HG03060 (cell line): ENCODE measurements around the gene IQCC.

Experiments used
- ATAC-seq: cut with Tn5 transposase; IDR thresholded peaks from one replicate; pipeline ENCODE4 v1.9.1; 2021; ENCODE audit warnings: low read depth, moderate number of reproducible peaks; ENCODE audit not compliant: unreplicated experiment

The IQCC gene

DNA sequence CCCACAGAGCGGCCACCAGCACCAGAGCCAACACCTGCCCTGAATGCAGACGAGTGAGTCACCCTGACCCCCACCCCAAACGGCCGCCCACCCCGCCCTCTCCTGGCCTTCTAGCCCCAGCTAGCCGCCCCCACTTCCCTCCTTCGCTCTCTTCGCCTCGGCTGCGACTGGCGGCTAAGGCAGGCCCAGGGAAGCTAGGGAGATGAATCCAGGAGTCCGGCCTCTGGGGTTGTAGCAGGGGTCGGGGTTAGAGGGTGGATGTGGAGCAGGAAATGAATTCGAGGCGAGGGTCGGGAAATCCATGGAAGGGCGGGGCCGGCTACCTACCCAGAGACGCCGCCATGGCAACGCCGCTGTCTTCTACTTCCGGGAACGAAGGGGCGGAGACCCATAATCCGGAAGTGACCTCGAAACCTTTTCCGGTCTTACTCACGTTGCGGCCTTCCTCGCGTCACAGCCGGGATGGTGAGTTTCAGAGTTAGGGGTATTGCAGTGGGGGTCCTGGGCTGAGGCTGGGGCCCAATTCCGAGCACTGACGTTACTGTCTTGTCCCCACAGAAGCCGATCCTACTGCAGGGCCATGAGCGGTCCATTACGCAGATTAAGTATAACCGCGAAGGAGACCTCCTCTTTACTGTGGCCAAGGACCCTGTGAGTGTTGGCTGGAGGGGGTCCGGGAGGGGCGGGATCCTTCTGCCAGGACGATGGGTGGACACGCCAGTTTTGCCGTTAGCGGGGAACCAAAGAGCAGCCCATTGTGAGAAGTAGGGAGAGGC, 16.7 kb downstream of the IQCC start, which contains the start of the genes EIF3I and TMEM234:
Gene EIF3I, plus strand, starts transcription at position 428 of the 776 bp plus-strand sequence. Its CDS starts 35 bp downstream, at position 463.
Gene TMEM234, minus strand, starts transcription at position 374 of the 776 bp plus-strand sequence. Its CDS starts 31 bp downstream, at position 343.
- ATAC-seq = no peak

DNA sequence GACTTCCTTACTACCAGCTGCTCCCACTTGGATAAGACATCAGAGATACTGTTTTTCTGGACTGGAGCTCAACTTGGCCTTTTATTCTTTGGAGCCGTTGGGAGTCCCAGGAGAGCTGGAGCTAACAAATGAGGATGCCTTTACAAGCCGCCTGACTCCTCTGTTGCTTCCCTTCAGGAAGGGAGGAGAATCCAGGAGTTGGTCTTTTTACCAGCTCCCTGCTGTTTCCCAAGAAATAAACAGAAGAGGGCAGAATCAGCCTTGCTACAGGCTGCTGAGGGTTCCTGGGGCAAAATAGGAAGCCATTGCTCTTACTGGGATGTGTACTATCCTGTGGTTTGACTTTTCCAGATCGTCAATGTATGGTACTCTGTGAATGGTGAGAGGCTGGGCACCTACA, 18.2 kb downstream of the IQCC start:
- no peak for ATAC-seq

DNA sequence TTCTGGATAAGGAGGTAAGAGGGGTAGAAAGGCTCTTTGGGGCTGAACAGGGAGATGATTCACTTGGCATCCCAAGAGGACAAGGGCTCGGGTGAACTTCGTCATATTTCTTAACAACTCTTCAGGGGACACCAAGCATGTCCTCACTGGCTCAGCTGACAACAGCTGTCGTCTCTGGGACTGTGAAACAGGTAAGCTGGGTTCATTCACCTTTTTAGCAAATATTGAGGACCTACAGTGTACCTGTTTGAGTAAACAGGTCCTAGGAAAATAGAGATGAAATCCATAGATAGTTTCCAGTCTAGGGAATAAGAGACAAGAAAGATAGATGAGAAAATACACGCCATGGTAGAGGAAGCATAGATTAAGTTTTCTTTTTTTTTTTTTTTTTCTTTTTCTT, 18.8 kb downstream of the IQCC start:
- ATAC-seq = no peak

GRCh38 chr1:32228771-32229170, 23.3 kb downstream of the IQCC start:
- no peak for ATAC-seq

DNA sequence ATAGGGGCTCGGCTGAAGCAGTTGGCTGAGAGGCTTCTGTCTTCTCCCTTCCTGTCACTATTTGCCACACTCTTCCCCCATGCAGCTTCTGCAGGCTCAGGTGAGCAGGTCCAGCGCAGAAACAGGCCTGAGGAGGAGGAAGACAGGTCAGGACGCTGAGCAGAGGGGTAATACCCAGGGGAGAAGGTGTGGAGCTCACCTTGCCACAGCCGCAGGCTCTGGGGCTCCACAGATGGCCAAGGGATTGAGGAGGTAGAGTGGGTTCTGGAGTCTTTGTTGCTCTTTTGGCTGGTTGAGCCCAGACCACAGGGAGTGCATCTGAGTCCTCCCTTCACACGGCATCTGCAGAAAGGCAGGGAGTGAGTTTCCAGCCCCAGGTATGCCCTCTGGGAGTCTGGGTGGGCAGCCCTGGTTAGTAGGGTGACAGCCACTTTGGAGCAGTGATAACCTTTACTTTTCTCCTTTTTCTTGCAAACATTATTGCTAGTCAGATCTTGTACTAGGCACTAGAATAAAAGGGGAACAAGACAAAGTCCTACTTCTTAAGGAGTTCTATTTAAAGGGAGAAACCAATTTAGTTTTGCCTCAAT, 26.5 kb downstream of the IQCC start:
- ATAC-seq = no peak

- ATAC-seq = no peak
Measured at GRCh38 chr1:32232558-32233304, 27.3 kb downstream of the IQCC start.

DNA sequence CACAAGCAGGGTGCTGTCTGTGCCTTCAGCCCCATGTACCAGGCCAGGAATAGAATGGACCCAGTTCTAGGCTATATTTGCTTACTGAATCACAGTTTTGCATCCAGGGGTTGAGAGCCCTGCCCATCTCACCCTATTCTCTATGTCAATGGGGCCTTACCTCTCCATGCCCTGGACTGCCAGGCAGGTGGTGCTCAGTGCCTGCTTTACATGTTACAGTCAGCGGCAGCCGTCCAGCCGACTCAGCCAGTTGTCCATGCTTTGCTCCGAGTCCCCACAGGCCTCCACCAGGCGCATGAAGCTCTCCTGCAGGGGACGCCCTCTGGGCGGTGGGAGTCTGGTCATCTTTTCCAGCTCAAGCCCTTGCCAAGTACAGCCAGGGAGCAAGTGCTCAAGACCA, 29.3 kb downstream of the IQCC start:
- no peak for ATAC-seq

GRCh38 chr1:32239337-32239736, 33.9 kb downstream of the IQCC start:
- ATAC-seq = no peak

- ATAC-seq = no peak
Measured at GRCh38 chr1:32239790-32240139, 34.3 kb downstream of the IQCC start.

DNA sequence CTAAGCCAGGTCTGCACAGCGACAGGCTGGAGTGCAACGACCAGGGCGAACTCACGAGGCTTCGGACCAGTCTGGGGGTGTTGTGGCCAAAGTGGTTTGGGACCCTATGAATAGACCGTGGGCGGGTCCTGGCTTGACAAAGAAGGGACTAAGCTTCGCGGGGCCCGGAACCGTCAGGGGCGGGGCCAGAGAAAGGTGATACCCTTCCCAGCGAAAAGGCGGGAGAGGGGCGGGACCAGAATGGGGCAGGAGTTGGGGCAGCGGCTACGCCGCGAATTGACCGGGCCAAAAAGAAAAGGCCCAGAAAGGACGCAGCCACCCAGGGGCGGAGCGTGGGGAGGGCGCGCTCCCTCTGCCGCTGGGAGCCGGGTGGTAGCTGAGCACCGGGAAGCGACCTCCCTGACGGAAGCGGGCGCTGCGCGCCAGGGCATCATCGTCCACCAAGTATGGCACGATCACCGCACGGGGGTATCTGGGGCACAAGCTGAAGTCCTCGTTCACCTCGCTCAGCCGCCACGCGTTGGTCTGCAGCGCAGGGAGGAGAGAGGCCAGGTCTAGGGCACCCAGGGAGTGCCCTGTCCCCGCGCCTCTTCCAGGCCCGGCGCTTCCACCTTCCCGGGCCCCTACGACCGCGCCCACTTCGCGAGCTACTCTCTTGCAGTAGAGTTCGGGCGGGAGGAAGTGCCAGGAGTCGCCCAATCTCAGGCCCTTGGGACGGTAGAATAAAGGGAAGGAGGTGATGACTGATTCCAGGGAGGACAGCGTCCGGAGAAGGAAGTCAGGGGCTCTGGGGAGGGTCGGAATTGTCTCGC, 34.9 kb downstream of the IQCC start:
- no peak for ATAC-seq

- ATAC-seq = no peak
Measured at GRCh38 chr1:32241001-32241763, 35.7 kb downstream of the IQCC start.

DNA sequence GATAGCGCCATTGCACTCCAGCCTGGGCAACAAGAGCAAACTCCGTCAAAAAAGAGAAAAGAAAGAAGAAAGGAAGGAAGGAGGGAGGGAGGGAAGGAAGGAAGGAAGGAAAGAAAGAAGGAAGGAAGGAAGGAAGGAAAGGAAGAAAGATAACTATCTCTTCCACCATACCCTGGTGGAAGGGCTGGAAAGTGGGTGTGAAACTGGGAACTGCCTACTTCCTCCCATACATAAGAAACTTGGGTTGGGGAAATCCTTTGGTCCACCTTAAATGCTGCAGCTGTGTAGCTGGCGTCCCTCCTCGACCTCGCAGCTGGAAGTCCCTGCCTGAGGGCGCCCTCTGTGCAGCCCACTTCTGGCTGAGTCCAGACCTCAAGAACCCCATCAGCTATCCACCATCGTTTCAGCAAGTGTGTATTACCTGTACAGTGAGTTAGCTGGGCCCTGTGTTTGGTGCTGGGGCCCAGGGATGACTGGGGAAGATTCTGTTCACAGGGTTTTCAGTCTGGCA, 36.9 kb downstream of the IQCC start:
- no peak for ATAC-seq

GRCh38 chr1:32246888-32247273, 41.4 kb downstream of the IQCC start, which contains the start of gene FAM167B:
Gene FAM167B (plus strand): TSS chr1:32247222. CDS start chr1:32247422, 200 bp downstream.
- no peak for ATAC-seq

GRCh38 chr1:32247452-32247851, 42.0 kb downstream of the IQCC start:
- ATAC-seq = no peak

DNA sequence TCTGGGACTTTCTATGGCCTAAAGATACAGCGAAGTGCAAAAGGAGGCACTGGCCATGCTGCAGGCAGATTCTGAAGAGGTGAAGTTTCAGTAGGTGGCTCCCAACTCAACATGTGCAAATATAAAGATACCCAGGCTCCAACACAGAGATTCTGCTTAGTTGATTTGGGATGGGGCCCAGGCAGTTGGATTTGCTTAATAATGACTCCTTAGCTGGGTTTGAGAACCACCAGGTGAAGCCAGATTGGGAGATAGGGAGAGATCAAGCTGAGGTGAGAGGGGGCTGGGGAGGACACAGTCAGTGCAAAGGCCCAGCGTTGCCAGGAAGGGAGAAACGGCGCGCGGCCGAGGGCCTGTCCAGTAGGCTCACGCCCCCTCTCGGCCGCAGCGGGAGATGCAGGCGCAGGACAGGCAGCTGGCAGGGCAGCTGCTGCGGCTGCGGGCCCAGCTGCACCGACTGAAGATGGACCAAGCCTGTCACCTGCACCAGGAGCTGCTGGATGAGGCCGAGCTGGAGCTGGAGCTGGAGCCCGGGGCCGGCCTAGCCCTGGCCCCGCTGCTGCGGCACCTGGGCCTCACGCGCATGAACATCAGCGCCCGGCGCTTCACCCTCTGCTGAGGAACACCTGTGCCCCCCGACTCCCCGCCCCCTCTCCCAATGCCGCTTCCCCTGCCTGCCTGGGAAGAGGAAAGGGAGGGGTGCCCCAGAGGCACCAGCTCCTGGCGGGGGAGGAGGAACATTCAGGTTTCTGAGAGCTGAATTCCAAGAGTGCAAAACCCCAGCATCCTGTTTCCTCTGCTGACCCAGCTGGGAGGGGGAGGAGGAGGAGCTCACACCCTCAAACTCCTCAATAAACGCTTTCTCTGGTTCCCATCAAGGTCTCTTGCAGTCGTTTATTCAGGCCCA, 42.8 kb downstream of the IQCC start:
- ATAC-seq = no peak

- ATAC-seq = no peak
Measured at GRCh38 chr1:32249831-32250525, 44.5 kb downstream of the IQCC start.

DNA sequence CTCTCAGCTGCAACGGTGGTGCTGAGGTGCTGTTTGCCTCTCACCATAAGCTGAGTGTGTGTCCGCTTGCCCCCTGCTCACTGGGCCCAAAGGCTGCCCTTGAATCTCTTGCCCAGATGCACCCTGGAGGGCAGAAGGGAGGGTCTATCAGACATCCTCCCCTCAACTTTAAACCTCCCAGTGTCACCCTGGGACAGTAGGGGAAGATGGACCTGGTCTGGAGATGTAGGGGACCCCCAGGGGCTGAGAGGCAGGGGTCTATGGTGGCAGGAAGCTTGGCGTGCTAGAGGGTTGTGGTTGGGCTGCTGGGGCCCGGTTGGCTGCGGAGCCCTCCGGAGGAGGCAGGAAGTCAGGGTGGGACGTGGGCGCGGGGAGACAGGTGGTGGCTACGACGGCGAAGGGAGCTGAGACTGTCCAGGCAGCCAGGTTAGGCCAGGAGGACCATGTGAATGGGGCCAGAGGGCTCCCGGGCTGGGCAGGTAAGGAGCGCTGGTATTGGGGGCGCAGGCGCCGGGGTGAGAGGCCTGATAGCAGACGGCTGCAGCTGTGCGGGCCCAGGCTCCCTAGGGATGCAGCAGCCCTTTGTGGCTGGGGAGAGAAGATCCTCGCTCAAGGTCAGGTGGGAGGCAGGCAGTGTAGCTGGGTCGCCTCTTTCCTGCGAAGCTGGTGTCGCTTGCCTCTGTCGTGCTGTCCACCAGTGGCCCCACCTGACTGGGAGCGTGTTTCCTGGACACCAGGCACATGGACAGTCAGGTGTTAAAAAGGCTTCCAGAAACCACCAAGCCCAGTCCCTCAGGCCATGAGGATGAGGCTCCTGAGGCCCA, 45.6 kb downstream of the IQCC start, which contains the start of gene LCK:
Gene LCK, plus strand, starts transcription at position 373 of the 824 bp plus-strand sequence. CDS start 23,065 bp downstream, outside the sequence.
- no peak for ATAC-seq
